Gastroesophageal sphincter (tissue), 4 donors: ENCODE measurements around the gene NOP14. TPM values are rescaled to one million over a fixed set of nuclear protein-coding genes. Genes with fewer than 3 reads are reported as not detected.
"Not testable (repeated sequence)": the region's sequence is repeated elsewhere in the genome, so short reads cannot be mapped to it uniquely, and the experiment has no call there.

Experiments
- ATAC-seq: fragments of 150-250 bp; one replicate; pipeline ENCODE4 v1.9.1; 2016; ENCODE audit warnings: mild to moderate bottlenecking, moderate library complexity
- H3K27ac ChIP-seq, 4 donors: fragments of 200-600 bp; sonication (generic) in 3 of 4; 1 replicate in 3 of 4; 2 replicates in 1 of 4; pipeline ENCODE4 v1.5.1; 2016 to 2019
- H3K27me3 ChIP-seq: fragments of 200-600 bp; sonication (generic); one replicate; pipeline ENCODE4 v1.5.1; 2019
- H3K36me3 ChIP-seq, 2 donors: fragments of 200-600 bp; sonication (generic); one replicate each; pipeline ENCODE4 v1.5.1; 2019; ENCODE audit warnings: control low read depth in 1 of 2
- H3K4me1 ChIP-seq, 3 donors: fragments of 200-600 bp; sonication (generic); 1 replicate in 2 of 3; 2 replicates in 1 of 3; pipeline ENCODE4 v1.5.1; 2016 to 2019; ENCODE audit warnings: control low read depth in 2 of 3
- H3K4me3 ChIP-seq, 2 donors: fragments of 200-600 bp; sonication (generic); one replicate each; pipeline ENCODE4 v1.5.1; 2019; ENCODE audit warnings: mild to moderate bottlenecking in 1 of 2, moderate library complexity in 1 of 2
- H3K9me3 ChIP-seq, 3 donors: fragments of 200-600 bp; sonication (generic); one replicate each; pipeline ENCODE4 v1.5.1; 2017 to 2019; ENCODE audit warnings: control low read depth in 2 of 3
- EP300 ChIP-seq: sonication (generic); formaldehyde crosslinking; IDR thresholded peaks from one replicate; pipeline ENCODE4 v1.6.1; 2017; ENCODE audit warnings: antibody characterized with exemption, mild to moderate bottlenecking
- POLR2A ChIP-seq, 2 donors: fragments of 450-650 bp; IDR thresholded peaks; one replicate each; pipeline ENCODE4 v1.6.1; 2017; ENCODE audit warnings: antibody characterized with exemption in 2 of 2, mild to moderate bottlenecking in 2 of 2, moderate library complexity in 1 of 2
- POLR2AphosphoS5 ChIP-seq: sonication (generic); formaldehyde crosslinking; IDR thresholded peaks from one replicate; pipeline ENCODE4 v1.6.1; 2017; ENCODE audit warnings: antibody characterized with exemption
- WGBS, 2 donors: methylation state at CpG; one replicate each; pipeline ENCODE4 v1.1.5; 2018; ENCODE audit warnings: low coverage in 1 of 2; 5-methylcytosine and 5-hydroxymethylcytosine counted together
- total RNA-seq, 4 donors: library from RNA; depleted of rRNA; stranded (reverse); fragments of >200 nt; gene quantifications; one replicate each; pipeline ENCODE4 v1.1.0, GENCODE V29; 2016
- TF ChIP-seq, protein P1 (sequence below), 4 experiments: fragments of 200-600 bp in 2 of 4; fragments of 450-650 bp in 2 of 4; sonication (generic) in 1 of 4; IDR thresholded peaks; one replicate each; pipeline ENCODE4 v1.5.1; 2017 to 2019; ENCODE audit warnings: antibody characterized with exemption in 4 of 4, mild to moderate bottlenecking in 2 of 4, moderate library complexity in 2 of 4

The NOP14 gene
- total RNA-seq, 4 donors from 2014 or later, result 17.6 to 25.2 (median 20.4) TPM

DNA sequence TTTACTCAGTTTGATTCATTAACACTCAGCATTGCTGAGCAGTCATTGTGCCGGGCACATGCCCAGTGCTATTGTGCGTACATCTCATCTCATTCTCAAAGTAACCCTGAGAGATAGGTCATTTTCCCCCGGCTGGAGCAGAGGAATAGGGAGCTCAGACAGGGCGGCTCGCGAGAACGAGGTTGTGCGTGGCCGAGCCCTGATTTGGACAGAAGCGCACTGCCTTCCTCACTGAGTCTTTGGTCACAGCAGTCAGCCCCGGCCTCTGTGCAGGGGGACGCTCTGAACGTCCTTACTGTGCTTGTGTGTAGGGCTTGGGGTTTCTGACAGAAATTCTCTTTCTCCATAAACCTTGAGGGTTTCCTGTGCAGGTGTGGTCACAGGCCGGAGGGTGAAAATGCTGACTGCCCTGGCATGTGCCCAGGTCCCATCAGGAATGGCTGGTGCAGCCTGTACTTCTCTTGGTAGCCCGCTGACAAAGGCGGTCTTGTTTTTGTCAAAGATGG, 39.5 kb downstream of the NOP14 start:
- H3K27ac ChIP-seq, result no peak overlapping the region
- no peak for TF ChIP-seq EP300
- TF ChIP-seq, protein P1, sequence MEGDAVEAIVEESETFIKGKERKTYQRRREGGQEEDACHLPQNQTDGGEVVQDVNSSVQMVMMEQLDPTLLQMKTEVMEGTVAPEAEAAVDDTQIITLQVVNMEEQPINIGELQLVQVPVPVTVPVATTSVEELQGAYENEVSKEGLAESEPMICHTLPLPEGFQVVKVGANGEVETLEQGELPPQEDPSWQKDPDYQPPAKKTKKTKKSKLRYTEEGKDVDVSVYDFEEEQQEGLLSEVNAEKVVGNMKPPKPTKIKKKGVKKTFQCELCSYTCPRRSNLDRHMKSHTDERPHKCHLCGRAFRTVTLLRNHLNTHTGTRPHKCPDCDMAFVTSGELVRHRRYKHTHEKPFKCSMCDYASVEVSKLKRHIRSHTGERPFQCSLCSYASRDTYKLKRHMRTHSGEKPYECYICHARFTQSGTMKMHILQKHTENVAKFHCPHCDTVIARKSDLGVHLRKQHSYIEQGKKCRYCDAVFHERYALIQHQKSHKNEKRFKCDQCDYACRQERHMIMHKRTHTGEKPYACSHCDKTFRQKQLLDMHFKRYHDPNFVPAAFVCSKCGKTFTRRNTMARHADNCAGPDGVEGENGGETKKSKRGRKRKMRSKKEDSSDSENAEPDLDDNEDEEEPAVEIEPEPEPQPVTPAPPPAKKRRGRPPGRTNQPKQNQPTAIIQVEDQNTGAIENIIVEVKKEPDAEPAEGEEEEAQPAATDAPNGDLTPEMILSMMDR (IDR thresholded peaks at IDR 0.05), result no peak
- TF ChIP-seq POLR2AphosphoS5, result no peak
- no peak for TF ChIP-seq POLR2A (IDR thresholded peaks at IDR 0.05)
- no peaks in the 10 kb centered on the region for H3K9me3 ChIP-seq
- H3K4me1 ChIP-seq, result peaks cover 0 to 8% (median 0%) of the 10 kb centered on the region in 3 donors
- no peak for ATAC-seq
- H3K27me3 ChIP-seq, result no peaks in the 10 kb centered on the region
- WGBS, 2 donors, result 97% methylated on average over 11 of the region's 16 CpGs; no CpG with 5 or more reads in 1 of the 2 donors
- no peak overlapping the region for H3K4me3 ChIP-seq
- H3K36me3 ChIP-seq, result peaks cover 0 to 86% of the 10 kb centered on the region in 2 donors

DNA sequence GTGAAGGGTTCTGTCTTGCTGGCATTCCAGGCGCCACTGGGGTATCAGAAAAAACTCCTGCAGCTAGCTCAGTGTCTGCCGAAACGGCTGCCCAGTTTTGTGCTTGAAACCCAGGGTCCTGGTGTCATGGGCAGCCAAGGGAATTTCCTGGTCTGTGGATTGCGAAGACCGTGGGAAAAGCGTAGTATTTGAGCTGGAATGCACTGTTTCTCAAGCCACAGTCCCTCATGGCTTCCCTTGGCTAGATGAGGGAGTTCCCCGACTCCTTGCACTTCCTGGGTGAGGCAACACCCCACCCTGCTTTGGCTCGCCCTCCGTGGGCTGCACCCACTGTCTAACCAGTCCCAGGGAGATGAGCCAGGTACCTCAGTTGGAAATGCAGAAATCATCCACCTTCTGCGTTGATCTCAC, 40.1 kb downstream of the NOP14 start:
- H3K36me3 ChIP-seq, result peaks cover 0 to 86% of the 10 kb centered on the region in 2 donors
- no peak overlapping the region for H3K27ac ChIP-seq
- no peak for ATAC-seq
- no peak overlapping the region for H3K4me3 ChIP-seq
- no peaks in the 10 kb centered on the region for H3K9me3 ChIP-seq
- peaks cover 0 to 8% (median 0%) of the 10 kb centered on the region in 3 donors for H3K4me1 ChIP-seq
- TF ChIP-seq POLR2A (IDR thresholded peaks at IDR 0.05) (no peak), EP300 (no peak), POLR2AphosphoS5 (no peak)
- TF ChIP-seq, protein P1 (IDR thresholded peaks at IDR 0.05), result no peak
- no peaks in the 10 kb centered on the region for H3K27me3 ChIP-seq
- 80% methylated on average over 1 of the region's 10 CpGs; no CpG with 5 or more reads in 1 of the 2 donors for WGBS, 2 donors

DNA sequence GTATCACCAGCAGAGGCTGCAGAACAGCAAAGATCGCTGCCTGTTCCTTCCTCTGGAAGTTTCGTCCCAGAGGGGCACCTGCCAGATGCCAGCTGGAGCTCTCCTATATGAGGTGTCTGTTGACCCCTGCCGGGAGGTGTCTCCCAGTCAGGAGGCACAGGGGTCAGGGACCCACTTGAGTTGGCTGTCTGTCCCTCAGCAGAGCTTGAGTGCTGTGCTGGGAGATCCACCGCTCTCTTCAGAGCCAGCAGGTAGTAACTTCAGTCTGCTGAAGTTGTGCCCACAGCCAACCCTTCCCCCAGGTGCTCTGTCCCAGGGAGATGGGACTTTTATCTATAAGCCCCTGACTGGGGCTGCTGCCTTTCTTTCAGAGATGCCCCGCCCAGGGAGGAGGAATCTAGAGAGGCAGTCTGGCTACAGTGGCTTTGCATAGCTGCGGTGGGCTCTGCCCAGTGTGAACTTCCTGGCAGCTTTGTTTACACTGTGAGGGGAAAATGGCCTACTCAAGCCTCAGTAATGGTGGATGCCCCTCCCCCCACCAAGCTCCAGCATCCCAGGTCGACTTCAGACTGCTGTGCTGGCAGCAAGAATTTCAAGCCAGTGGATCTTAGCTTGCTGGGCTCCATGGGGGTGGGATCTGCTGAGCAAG, 40.6 kb downstream of the NOP14 start:
- H3K4me1 ChIP-seq, H3K4me3 ChIP-seq, ATAC-seq, H3K27ac ChIP-seq, H3K27me3 ChIP-seq, H3K9me3 ChIP-seq: not testable (repeated sequence)
- 100% methylated on average over 2 of the region's 7 CpGs; no CpG with 5 or more reads in 1 of the 2 donors for WGBS, 2 donors
- H3K36me3 ChIP-seq, result peaks cover 0 to 86% of the 10 kb centered on the region in 2 donors

DNA sequence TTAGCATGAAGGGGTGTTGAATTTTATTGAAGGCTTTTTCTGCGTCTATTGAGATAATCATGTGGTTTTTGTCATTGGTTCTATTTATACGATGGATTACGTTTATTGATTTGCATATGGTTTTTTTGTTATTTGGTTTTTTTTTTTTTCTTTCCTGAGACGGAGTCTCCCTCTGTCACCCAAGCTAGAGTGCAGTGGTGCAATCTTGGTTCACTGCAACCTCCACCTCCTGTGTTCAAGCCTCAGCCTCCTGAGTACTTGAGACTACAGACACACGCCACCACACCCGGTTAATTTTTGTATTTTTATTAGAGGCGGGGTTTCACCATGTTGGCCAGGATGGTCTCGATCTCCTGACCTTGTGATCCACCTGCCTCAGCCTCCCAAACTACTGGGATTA, 44.5 kb downstream of the NOP14 start:
- ATAC-seq, H3K27ac ChIP-seq, H3K4me3 ChIP-seq, H3K4me1 ChIP-seq, H3K27me3 ChIP-seq, H3K9me3 ChIP-seq: not testable (repeated sequence)
- WGBS, 2 donors, result 76 to 90% methylated on average over 3 to 5 of the region's 8 CpGs
- peaks cover 0 to 86% of the 10 kb centered on the region in 2 donors for H3K36me3 ChIP-seq

DNA sequence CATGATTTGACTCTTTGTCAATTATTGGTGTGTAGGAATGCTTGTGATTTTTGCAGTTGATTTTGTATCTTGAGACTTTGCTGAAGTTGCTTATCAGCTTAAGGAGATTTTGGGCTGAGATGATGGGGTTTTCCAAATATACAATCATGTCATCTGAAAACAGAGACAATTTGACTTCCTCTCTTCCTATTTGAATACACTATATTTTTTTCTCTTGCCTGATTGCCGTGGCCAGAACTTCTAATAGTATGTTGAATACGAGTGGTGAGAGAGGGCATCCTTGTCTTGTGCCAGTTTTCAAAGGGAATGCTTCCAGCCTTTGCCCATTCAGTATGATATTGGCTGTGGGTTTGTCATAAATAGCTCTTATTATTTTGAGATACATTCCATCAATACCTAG, 44.9 kb downstream of the NOP14 start:
- not testable (repeated sequence) for ATAC-seq, H3K9me3 ChIP-seq, H3K4me1 ChIP-seq, H3K27me3 ChIP-seq, H3K4me3 ChIP-seq, H3K27ac ChIP-seq
- H3K36me3 ChIP-seq, result peaks cover 0 to 86% of the 10 kb centered on the region in 2 donors
- 68 to 92% methylated on average over 2 of the region's 2 CpGs for WGBS, 2 donors

DNA sequence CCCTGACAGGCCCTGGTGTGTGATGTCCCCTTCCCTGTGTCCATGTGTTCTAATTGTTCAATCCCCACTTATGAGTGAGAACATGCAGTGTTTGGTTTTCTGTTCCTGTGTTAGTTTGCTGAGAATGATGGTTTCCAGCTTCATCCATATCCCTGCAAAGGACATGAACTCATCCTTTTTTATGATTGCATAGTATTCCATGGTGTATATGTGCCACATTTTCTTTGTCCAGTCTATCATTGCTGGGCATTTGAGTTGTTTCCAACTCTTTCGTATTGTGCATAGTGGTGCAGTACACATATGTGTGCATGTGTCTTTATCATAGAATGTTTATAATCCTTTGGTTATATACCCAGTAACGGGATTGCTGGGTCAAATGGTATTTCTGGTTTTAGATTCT, 46.5 kb downstream of the NOP14 start:
- not testable (repeated sequence) for H3K27ac ChIP-seq, ATAC-seq, H3K9me3 ChIP-seq, H3K4me3 ChIP-seq, H3K4me1 ChIP-seq, H3K27me3 ChIP-seq
- H3K36me3 ChIP-seq, result peaks cover 0 to 86% of the 10 kb centered on the region in 2 donors
- 85 to 100% methylated on average over 2 of the region's 2 CpGs for WGBS, 2 donors

DNA sequence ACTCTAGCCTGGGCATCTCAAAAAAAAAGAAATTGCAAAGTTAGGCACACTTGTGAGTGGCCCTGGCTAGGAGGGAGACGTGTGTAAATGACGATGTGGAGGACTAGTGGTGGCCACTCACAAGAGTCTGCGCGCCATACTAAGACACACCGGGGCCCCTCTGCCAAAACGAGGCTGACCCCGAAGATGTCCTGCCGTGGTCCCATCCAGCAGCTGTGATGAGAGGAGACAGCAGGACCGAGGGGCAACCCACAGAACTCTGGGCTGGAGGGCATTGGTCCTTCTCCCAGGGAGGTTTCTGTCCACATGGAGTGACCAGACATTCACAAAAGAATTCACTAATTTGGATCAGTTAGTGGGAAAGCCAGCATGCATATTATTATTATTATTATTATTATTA, 47.4 kb downstream of the NOP14 start:
- H3K36me3 ChIP-seq, result peaks cover 0 to 89% of the 10 kb centered on the region in 2 donors

More for the DNA sequence above, 47.4 kb downstream of the NOP14 start:
- Histone ChIP-seq H3K9me3 (no peaks in the 10 kb centered on the region), H3K4me1 (no peaks in the 10 kb centered on the region), H3K4me3 (no peak overlapping the region), H3K27ac (no peak overlapping the region), H3K27me3 (no peaks in the 10 kb centered on the region)
- WGBS, 2 donors, result 86 to 95% methylated on average over 6 to 7 of the region's 9 CpGs
- no peak for TF ChIP-seq POLR2AphosphoS5
- no peak for ATAC-seq
